Mesenteric fat pad (tissue), 1 donor: ENCODE measurements around the gene ANKK1. TPM values are rescaled to one million over a fixed set of nuclear protein-coding genes. Genes with fewer than 3 reads are reported as not detected.

Experiments used
- DNase-seq: peaks from one replicate; pipeline ENCODE4 v3.0.0-alpha.2; 2020; ENCODE audit warnings: low spot score
- long read RNA-seq: library from polyadenylated mRNA; unstranded; transcript quantifications from one replicate; pipeline ENCODE4 v2.0.0, GENCODE V29; 2020
- total RNA-seq: library from RNA; stranded (reverse); fragmentation: NEBNext Ultra II Directional; extraction: Animal tissue kit (Norgen Biotek cat#: 25700); gene quantifications from one replicate; pipeline ENCODE4 v1.2.1, GENCODE V29; 2021
- donor health status: DM: yes; HTN: yes; CAD: no.

Gene ANKK1, protein sequence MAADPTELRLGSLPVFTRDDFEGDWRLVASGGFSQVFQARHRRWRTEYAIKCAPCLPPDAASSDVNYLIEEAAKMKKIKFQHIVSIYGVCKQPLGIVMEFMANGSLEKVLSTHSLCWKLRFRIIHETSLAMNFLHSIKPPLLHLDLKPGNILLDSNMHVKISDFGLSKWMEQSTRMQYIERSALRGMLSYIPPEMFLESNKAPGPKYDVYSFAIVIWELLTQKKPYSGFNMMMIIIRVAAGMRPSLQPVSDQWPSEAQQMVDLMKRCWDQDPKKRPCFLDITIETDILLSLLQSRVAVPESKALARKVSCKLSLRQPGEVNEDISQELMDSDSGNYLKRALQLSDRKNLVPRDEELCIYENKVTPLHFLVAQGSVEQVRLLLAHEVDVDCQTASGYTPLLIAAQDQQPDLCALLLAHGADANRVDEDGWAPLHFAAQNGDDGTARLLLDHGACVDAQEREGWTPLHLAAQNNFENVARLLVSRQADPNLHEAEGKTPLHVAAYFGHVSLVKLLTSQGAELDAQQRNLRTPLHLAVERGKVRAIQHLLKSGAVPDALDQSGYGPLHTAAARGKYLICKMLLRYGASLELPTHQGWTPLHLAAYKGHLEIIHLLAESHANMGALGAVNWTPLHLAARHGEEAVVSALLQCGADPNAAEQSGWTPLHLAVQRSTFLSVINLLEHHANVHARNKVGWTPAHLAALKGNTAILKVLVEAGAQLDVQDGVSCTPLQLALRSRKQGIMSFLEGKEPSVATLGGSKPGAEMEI
- total RNA-seq: 0.13 TPM
- long read RNA-seq: 0 reads

GRCh38 chr11:113387605-113388211 lies at the start of gene ANKK1:
TSS of gene ANKK1 (plus strand) at chr11:113387779. CDS start at chr11:113387885, 106 bp downstream.
- DNase-seq: no peak

GRCh38 chr11:113338730-113339129 lies 48.8 kb upstream of the ANKK1 start:
- no peak for DNase-seq

DNA sequence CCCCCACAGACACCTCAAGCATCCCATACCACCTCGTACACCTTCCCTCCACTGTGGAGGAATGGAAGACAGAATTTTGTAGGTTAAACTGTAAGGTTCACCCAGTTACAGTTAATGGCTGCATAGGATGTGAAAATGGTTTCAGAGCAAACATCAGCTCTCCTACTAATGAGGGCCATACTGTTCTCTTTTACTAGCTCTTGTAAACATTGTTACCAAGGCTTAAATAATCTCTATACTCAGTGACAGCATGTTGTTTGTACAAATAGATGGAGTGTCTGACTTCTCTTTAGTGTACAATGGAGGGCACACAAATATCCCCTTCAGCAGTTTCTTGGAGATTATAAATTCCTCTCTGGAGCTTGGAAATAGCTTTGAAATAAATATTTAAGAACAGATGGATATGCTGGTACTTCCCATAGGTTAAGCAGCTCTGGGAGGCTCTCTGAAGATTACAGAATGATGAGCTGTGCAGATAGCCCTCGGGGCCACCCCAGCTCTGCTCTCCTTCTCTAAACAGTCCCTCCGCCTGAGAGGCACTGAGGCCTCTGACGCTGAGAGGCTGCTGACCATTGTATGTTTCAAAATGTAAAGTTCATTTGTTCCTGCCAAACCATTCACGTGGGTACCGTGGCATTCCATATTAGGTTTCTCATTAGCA lies 47.5 kb upstream of the ANKK1 start:
- no peak for DNase-seq

GRCh38 chr11:113341388-113342165 lies 46.0 kb upstream of the ANKK1 start:
- DNase-seq: no peak

DNA sequence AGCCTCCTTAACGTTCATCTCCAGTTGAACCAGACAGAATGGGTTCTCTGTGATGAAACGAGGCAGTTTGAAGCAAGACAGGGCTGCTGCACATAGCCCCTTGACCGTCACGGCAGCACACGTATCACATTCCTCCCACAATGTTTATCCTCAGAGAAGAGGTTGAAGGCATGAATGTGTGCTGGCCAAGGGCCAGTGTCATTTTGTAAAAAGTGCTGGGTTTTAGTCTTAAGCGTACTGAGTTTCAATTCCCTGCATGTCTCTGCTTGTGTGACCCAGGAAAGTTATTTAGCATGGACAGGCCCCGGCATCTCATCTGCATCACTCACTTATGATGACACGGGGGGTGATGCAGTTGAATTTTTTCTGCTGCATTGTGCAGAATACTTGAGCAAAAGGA lies 41.6 kb upstream of the ANKK1 start:
- DNase-seq: no peak

GRCh38 chr11:113349528-113349927 lies 38.1 kb upstream of the ANKK1 start:
- no peak for DNase-seq

- DNase-seq: no peak
These were observed 37.1 kb upstream of the ANKK1 start for GRCh38 chr11:113350336-113351067.

DNA sequence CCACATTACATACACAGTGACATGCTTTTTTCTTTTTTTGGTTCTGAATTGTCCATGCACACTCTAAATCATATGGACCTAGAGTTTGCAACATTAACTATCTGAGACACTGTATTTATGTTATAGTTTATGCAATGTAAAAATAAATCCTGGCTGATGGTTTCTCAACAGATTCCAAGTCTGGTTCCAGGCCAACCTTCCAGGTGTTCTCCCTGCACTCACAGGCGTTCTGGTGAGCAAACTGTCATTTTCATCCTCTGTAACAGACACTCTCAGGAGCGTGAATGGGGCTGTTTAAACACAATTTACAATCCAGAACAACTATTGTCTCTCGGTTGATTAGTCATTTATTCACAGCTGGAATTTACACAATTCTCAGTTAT lies 36.5 kb upstream of the ANKK1 start:
- no peak for DNase-seq

GRCh38 chr11:113351480-113351879 lies 36.1 kb upstream of the ANKK1 start:
- DNase-seq: no peak

DNA sequence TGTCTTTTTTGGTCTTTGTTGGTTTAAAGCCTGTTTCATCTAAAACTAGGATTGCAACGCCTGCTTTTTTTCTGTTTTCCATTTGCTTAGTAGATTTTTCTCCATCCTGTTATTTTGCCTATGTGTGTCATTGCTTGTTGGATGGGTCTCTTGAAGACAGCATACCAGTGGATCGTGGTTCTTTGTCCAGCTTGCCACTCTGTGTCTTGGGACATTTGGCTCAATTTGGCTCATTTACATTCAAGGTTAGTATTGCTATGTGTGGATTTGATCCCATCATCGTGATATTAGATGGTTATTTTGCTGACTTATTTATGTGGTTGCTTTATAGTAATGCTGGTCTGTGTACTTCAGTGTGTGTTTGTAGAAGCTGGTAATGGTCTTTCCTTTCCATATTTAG lies 31.4 kb upstream of the ANKK1 start:
- no peak for DNase-seq

GRCh38 chr11:113363406-113363805 lies 24.2 kb upstream of the ANKK1 start:
- no peak for DNase-seq

GRCh38 chr11:113363996-113364641 lies 23.5 kb upstream of the ANKK1 start:
- DNase-seq: no peak

DNA sequence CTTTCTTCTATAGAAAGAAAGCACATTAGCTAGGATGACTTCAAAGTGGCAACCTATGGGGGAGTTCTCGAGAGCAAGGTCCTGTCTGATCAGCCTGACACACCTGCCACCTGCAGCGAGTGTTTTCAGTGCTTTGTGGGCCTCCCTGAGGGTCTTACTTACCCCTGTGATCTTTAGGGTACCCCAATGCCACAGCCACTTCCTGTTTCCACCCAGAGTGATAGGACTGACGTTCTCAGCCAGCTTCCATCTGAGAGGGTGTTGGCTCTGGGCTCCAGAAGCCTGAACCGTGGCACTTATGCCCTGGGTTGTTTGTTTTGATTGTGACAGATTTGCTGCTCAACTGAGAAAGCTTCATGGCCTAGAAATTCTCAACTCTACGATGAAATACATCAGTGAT lies 21.7 kb upstream of the ANKK1 start:
- DNase-seq: no peak

- no peak for DNase-seq
These were observed 18.2 kb upstream of the ANKK1 start for GRCh38 chr11:113369411-113369810.

DNA sequence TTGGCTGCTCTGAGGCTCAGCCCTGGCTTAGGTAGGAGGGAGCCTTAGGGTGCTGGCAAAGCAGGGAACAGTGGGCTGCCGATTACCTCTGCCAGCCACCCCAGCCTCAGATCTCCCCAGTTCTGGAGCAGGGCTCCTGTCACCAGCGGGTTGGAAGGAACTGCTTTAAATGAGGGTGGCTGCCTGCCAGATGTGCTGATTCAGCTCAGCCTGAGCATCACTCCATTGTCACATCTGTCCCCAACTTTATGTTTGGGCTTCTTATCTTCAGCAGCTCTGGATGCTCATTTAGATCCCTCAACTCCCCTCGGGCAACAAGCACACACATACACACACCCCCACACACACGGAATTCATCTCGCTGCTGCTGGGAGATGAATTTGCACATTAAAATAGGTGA lies 16.9 kb upstream of the ANKK1 start:
- no peak for DNase-seq

DNA sequence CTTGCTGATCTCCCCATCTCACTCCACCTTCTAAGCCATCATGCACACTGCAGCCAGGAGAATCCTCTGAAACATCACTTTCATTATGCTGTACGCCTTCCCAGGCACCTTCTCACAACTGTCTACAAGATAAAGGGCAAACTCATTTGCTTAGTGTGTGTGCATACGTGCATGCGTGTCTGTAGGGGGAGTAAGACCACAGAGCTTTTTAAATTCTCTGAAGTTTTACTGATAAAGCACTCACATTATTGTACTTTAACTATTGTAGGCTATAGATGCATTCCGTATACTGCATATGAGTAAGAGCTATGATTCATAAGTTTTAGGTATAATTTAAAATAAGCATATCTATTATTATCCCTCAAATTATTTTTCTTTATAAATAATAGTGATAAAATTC lies 15.3 kb upstream of the ANKK1 start:
- DNase-seq: no peak

DNA sequence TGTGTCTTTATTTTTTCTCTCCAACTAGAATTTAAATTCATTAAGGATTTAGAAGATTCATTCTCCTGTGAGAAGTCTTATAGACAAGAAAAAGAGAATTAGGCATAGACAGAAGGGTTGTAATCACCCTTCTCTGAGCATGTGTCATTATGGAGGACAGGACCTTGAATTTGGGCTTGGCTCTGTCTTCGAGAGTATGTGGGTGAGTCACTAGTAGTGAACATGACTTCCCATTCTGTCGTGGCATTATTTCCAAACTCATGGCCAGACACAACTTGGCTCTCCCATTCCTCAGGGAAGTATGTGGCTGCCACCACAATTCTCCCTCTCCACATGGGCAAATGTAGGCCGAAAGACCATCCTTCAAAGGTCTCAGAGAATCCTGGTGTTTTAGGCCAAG lies 14.3 kb upstream of the ANKK1 start:
- no peak for DNase-seq

DNA sequence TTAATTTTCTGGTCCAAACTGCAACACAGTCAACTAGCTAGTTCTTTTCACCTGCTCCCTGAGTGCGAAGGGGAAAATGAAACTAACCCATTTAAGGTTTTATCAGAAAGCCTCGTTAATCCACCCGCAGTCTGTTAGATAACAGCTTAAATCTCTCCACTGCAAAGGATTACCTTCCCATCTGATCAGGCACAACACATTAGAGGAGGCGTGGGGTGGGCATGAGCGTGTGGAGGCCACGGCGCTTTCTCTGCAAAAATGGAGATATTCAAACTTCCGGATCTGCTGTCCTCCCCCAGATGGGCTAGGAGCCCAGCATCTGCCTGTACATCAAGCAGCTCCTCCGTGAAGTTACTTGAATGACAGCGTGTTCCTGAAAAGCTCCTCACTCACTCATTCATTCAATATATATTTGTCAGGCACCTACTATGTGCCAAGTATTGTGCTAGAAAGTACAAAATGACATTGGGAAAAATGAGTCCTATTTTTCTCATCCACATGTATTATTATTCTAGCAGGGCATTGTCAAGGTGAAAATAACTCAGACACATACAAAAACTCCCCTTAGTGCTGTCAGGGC lies 13.5 kb upstream of the ANKK1 start:
- DNase-seq: no peak

- no peak for DNase-seq
These were observed 12.2 kb upstream of the ANKK1 start for GRCh38 chr11:113375402-113375801.
